Tibial nerve (tissue), 3 donors: ENCODE data around the gene MATK.

ENCODE experiments used
- POLR2A ChIP-seq, 2 donors: fragments of 450-650 bp; IDR thresholded peaks; one replicate each; pipeline ENCODE4 v1.6.1; 2017; ENCODE audit warnings: antibody characterized with exemption in 2 of 2, mild to moderate bottlenecking in 2 of 2, moderate library complexity in 2 of 2
- TF ChIP-seq, protein P1 (sequence below), 5 experiments: fragments of 200-600 bp in 3 of 5; fragments of 450-650 bp in 2 of 5; sonication (generic) in 3 of 5; IDR thresholded peaks; one replicate each; pipeline ENCODE4 v1.5.1; 2016 to 2019; ENCODE audit warnings: antibody characterized with exemption in 5 of 5, mild to moderate bottlenecking in 3 of 5, moderate library complexity in 2 of 5

- TF ChIP-seq, protein P1, sequence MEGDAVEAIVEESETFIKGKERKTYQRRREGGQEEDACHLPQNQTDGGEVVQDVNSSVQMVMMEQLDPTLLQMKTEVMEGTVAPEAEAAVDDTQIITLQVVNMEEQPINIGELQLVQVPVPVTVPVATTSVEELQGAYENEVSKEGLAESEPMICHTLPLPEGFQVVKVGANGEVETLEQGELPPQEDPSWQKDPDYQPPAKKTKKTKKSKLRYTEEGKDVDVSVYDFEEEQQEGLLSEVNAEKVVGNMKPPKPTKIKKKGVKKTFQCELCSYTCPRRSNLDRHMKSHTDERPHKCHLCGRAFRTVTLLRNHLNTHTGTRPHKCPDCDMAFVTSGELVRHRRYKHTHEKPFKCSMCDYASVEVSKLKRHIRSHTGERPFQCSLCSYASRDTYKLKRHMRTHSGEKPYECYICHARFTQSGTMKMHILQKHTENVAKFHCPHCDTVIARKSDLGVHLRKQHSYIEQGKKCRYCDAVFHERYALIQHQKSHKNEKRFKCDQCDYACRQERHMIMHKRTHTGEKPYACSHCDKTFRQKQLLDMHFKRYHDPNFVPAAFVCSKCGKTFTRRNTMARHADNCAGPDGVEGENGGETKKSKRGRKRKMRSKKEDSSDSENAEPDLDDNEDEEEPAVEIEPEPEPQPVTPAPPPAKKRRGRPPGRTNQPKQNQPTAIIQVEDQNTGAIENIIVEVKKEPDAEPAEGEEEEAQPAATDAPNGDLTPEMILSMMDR (IDR thresholded peaks at IDR 0.05) = peak; percentile 74 to 90 (median 80)
- peak; percentile 34 to 62 for TF ChIP-seq POLR2A (IDR thresholded peaks at IDR 0.05)
Observed at GRCh38 chr19:3761382-3762129, 24.6 kb downstream of the MATK start, which contains the start of gene APBA3.
